ENCODE measurements around the gene NFATC3.
"Not testable (repeated sequence)": the region's sequence is repeated elsewhere in the genome, so short reads cannot be mapped to it uniquely, and the experiment has no call there.

NFATC3 gene

GRCh38 chr16:68120496-68120895 lies 35.3 kb downstream of the NFATC3 start:
- peaks cover 69% of the 10 kb centered on the region for H3K79me2 ChIP-seq (ENCODE audit: control insufficient read depth, insufficient read depth, low read length, unreplicated experiment)
- H3K4me3 ChIP-seq (ENCODE audit: low read depth, low read length); H3K4me1 ChIP-seq (ENCODE audit: control insufficient read depth, insufficient read depth, low read length, unreplicated experiment); H2AFZ ChIP-seq (ENCODE audit: low read length, unreplicated experiment); H3K36me3 ChIP-seq (ENCODE audit: insufficient read depth, low read length); H3K27me3 ChIP-seq (ENCODE audit: insufficient read depth, low read length); H3K27ac ChIP-seq (ENCODE audit: low read depth, low read length): not testable (repeated sequence)

GRCh38 chr16:68126395-68126794 lies 41.2 kb downstream of the NFATC3 start:
- Histone ChIP-seq H3K4me3 (ENCODE audit: low read depth, low read length) (no peak overlapping the region), H3K27me3 (ENCODE audit: insufficient read depth, low read length) (no peaks in the 10 kb centered on the region), H2AFZ (ENCODE audit: low read length, unreplicated experiment) (no peak overlapping the region), H3K36me3 (ENCODE audit: insufficient read depth, low read length) (peaks cover 12% of the 10 kb centered on the region), H3K79me2 (ENCODE audit: control insufficient read depth, insufficient read depth, low read length, unreplicated experiment) (peaks cover 40% of the 10 kb centered on the region), H3K27ac (ENCODE audit: low read depth, low read length) (no peak overlapping the region), H3K4me1 (ENCODE audit: control insufficient read depth, insufficient read depth, low read length, unreplicated experiment) (peaks cover 14% of the 10 kb centered on the region)

GRCh38 chr16:68128577-68129305 lies 43.6 kb downstream of the NFATC3 start:
- H3K4me3 ChIP-seq (ENCODE audit: low read depth, low read length): no peak overlapping the region
- no peaks in the 10 kb centered on the region for H3K27me3 ChIP-seq (ENCODE audit: insufficient read depth, low read length)
- H3K27ac ChIP-seq (ENCODE audit: low read depth, low read length): peak overlapping the region; percentile 56
- peaks cover 41% of the 10 kb centered on the region for H3K79me2 ChIP-seq (ENCODE audit: control insufficient read depth, insufficient read depth, low read length, unreplicated experiment)
- no peak overlapping the region for H2AFZ ChIP-seq (ENCODE audit: low read length, unreplicated experiment)
- peaks cover 17% of the 10 kb centered on the region for H3K4me1 ChIP-seq (ENCODE audit: control insufficient read depth, insufficient read depth, low read length, unreplicated experiment)
- peaks cover 12% of the 10 kb centered on the region for H3K36me3 ChIP-seq (ENCODE audit: insufficient read depth, low read length)

- Histone ChIP-seq H3K36me3 (ENCODE audit: insufficient read depth, low read length) (peaks cover 12% of the 10 kb centered on the region), H3K4me3 (ENCODE audit: low read depth, low read length) (no peak overlapping the region), H2AFZ (ENCODE audit: low read length, unreplicated experiment) (no peak overlapping the region), H3K27me3 (ENCODE audit: insufficient read depth, low read length) (no peaks in the 10 kb centered on the region), H3K4me1 (ENCODE audit: control insufficient read depth, insufficient read depth, low read length, unreplicated experiment) (peaks cover 17% of the 10 kb centered on the region), H3K27ac (ENCODE audit: low read depth, low read length) (no peak overlapping the region), H3K79me2 (ENCODE audit: control insufficient read depth, insufficient read depth, low read length, unreplicated experiment) (peaks cover 44% of the 10 kb centered on the region)
These were observed 45.4 kb downstream of the NFATC3 start for GRCh38 chr16:68130520-68130919.

GRCh38 chr16:68131813-68132706 lies 46.9 kb downstream of the NFATC3 start:
- Histone ChIP-seq H3K4me1 (ENCODE audit: control insufficient read depth, insufficient read depth, low read length, unreplicated experiment) (peaks cover 17% of the 10 kb centered on the region), H3K79me2 (ENCODE audit: control insufficient read depth, insufficient read depth, low read length, unreplicated experiment) (peaks cover 44% of the 10 kb centered on the region), H2AFZ (ENCODE audit: low read length, unreplicated experiment) (no peak overlapping the region), H3K4me3 (ENCODE audit: low read depth, low read length) (no peak overlapping the region), H3K27ac (ENCODE audit: low read depth, low read length) (no peak overlapping the region), H3K27me3 (ENCODE audit: insufficient read depth, low read length) (no peaks in the 10 kb centered on the region), H3K36me3 (ENCODE audit: insufficient read depth, low read length) (peaks cover 12% of the 10 kb centered on the region)

GRCh38 chr16:68133000-68133399 lies 47.8 kb downstream of the NFATC3 start:
- not testable (repeated sequence) for H3K27me3 ChIP-seq (ENCODE audit: insufficient read depth, low read length); H3K4me3 ChIP-seq (ENCODE audit: low read depth, low read length); H3K27ac ChIP-seq (ENCODE audit: low read depth, low read length); H2AFZ ChIP-seq (ENCODE audit: low read length, unreplicated experiment)
- Histone ChIP-seq H3K36me3 (ENCODE audit: insufficient read depth, low read length) (peaks cover 12% of the 10 kb centered on the region), H3K4me1 (ENCODE audit: control insufficient read depth, insufficient read depth, low read length, unreplicated experiment) (peaks cover 17% of the 10 kb centered on the region), H3K79me2 (ENCODE audit: control insufficient read depth, insufficient read depth, low read length, unreplicated experiment) (peaks cover 43% of the 10 kb centered on the region)

- H3K27me3 ChIP-seq (ENCODE audit: insufficient read depth, low read length): no peaks in the 10 kb centered on the region
- H3K36me3 ChIP-seq (ENCODE audit: insufficient read depth, low read length): peaks cover 12% of the 10 kb centered on the region
- H3K27ac ChIP-seq (ENCODE audit: low read depth, low read length): no peak overlapping the region
- no peak overlapping the region for H2AFZ ChIP-seq (ENCODE audit: low read length, unreplicated experiment)
- H3K79me2 ChIP-seq (ENCODE audit: control insufficient read depth, insufficient read depth, low read length, unreplicated experiment): peaks cover 46% of the 10 kb centered on the region
- H3K4me3 ChIP-seq (ENCODE audit: low read depth, low read length): no peak overlapping the region
- peaks cover 5% of the 10 kb centered on the region for H3K4me1 ChIP-seq (ENCODE audit: control insufficient read depth, insufficient read depth, low read length, unreplicated experiment)
These were observed 49.5 kb downstream of the NFATC3 start for GRCh38 chr16:68134644-68135043.

GRCh38 chr16:68136515-68136914 lies 51.3 kb downstream of the NFATC3 start:
- H3K4me1 ChIP-seq (ENCODE audit: control insufficient read depth, insufficient read depth, low read length, unreplicated experiment): peaks cover 8% of the 10 kb centered on the region
- H3K27ac ChIP-seq (ENCODE audit: low read depth, low read length): no peak overlapping the region
- no peak overlapping the region for H3K4me3 ChIP-seq (ENCODE audit: low read depth, low read length)
- H3K27me3 ChIP-seq (ENCODE audit: insufficient read depth, low read length): no peaks in the 10 kb centered on the region
- H3K79me2 ChIP-seq (ENCODE audit: control insufficient read depth, insufficient read depth, low read length, unreplicated experiment): peaks cover 38% of the 10 kb centered on the region
- H3K36me3 ChIP-seq (ENCODE audit: insufficient read depth, low read length): no peaks in the 10 kb centered on the region; the same call in 1 of the 2 replicates
- H2AFZ ChIP-seq (ENCODE audit: low read length, unreplicated experiment): no peak overlapping the region

GRCh38 chr16:68144008-68144407 lies 58.8 kb downstream of the NFATC3 start:
- no peaks in the 10 kb centered on the region for H3K27me3 ChIP-seq (ENCODE audit: insufficient read depth, low read length)
- peaks cover 22% of the 10 kb centered on the region for H3K79me2 ChIP-seq (ENCODE audit: control insufficient read depth, insufficient read depth, low read length, unreplicated experiment)
- H3K27ac ChIP-seq (ENCODE audit: low read depth, low read length): no peak overlapping the region
- peaks cover 27% of the 10 kb centered on the region for H3K4me1 ChIP-seq (ENCODE audit: control insufficient read depth, insufficient read depth, low read length, unreplicated experiment)
- no peak overlapping the region for H2AFZ ChIP-seq (ENCODE audit: low read length, unreplicated experiment)
- H3K36me3 ChIP-seq (ENCODE audit: insufficient read depth, low read length): no peaks in the 10 kb centered on the region
- no peak overlapping the region for H3K4me3 ChIP-seq (ENCODE audit: low read depth, low read length)

GRCh38 chr16:68146585-68146984 lies 61.4 kb downstream of the NFATC3 start:
- Histone ChIP-seq H3K36me3 (ENCODE audit: insufficient read depth, low read length) (no peaks in the 10 kb centered on the region; the same call in 1 of the 2 replicates), H3K27ac (ENCODE audit: low read depth, low read length) (peak overlapping the region; percentile 45; the same call in 1 of the 2 replicates), H2AFZ (ENCODE audit: low read length, unreplicated experiment) (no peak overlapping the region), H3K27me3 (ENCODE audit: insufficient read depth, low read length) (no peaks in the 10 kb centered on the region), H3K4me1 (ENCODE audit: control insufficient read depth, insufficient read depth, low read length, unreplicated experiment) (peaks cover 22% of the 10 kb centered on the region), H3K4me3 (ENCODE audit: low read depth, low read length) (no peak overlapping the region), H3K79me2 (ENCODE audit: control insufficient read depth, insufficient read depth, low read length, unreplicated experiment) (peaks cover 13% of the 10 kb centered on the region)
